ENCODE measurements around the gene TTLL5.

Gene TTLL5

DNA sequence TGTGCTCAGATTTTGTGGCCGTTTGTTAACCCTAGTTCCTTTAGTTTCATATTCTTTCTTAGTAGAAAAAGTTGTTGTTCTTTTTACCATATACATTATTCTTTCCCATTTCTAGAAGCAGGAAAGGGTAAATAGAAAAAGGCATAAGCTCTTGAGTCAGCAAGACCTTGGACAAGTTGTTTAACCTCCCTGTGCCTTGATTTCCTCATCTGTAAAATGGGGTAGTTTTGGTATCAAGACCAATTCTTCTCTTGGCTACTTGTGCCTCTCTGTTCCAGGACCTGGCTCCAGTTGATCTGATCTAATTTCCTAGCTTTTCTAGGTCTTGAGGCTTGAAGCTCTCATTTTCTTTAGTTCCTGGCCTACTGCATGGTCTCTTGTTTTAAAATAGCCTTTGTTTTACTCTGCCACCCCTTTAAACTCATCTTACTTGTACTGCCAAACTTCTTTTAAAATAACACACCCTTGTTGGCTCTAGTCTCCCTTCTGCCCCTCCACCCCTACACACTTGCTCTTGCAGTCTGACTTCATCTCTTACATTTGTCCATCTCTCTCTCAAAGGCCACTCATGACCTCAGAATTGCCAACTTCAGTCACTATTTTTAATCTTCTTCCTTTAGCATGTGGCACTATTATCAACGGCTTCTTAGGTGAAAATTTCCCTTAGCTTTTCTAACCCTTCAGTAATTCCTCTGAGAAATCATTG lies 143.7 kb downstream of the TTLL5 start:
- DNase-seq (ENCODE audit: low read depth in 2 of 2), result no peak

DNA sequence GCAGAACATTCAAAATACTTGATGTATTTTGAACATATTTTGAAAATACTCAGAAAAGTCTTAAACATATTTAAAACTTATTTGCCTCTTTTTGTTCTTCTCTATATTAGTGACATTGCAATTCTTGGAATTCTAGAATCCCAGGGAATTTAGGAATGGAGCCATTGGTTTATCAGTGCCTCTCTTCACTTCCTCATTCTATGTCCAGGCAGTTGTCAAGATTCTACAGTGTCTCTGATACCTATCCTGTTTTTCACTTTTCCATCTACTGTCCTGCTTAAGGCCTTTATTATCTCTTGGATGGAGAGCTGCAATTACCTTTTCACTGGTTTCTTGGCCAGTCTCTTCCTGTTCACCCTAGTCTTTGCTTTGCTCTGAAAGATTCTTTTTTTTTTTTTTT lies 144.6 kb downstream of the TTLL5 start:
- DNase-seq (ENCODE audit: low read depth in 2 of 2), result no peak

DNA sequence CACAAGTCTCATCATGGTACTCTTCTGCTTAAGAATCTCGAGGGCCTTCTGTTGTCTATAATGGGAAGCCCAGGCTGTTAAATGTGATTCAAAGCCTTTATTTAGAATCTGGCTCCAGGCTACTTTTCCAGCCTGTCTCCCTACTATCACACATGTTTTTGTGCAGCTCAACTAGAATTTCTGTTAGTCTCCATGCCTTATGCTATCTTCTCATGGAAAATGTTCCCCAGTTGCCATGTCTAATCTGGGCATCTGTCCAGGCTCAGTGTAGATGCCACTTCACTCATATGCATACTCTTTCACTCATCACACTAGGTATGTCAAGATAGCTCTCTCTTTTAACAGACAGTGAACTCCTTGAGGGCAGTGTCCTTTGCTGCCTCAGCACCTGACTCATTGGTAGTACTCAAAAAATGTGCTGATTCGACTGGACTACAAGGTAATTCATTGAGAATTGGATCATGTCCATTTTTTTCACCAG lies 145.3 kb downstream of the TTLL5 start:
- DNase-seq (ENCODE audit: low read depth in 2 of 2), result no peak

DNA sequence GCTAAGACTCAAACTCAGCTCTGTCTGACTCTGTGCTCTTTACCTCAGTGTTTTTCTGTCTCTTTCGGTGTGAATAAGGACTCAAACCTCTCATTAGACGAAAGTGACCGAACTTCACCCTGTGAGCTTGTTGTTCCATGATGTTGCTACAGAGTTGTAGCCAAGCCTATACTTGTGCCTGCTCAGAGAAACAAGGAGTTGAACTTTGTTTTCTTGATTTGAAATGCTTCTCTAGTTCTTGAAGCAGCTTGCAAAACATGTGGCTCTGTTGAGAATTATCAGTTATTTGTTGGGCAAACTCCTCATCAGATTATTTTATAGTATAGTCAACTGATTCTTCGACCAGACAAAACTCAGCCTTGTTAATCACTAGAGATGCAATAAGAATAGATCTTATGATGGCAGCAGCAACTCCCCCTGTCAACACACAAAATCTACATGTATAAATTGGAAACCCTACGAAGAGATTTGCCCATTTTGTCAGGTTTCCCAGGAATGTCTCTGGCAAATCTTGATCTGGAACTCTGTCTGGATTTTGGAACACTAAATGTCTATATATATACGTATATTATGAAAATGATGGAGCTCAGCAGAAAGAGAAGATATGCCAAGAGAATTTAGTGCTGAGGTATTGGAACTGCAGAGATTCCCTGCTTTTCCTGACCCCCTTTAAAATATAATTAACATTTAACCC lies 146.8 kb downstream of the TTLL5 start:
- no peak for DNase-seq (ENCODE audit: low read depth in 2 of 2)

DNA sequence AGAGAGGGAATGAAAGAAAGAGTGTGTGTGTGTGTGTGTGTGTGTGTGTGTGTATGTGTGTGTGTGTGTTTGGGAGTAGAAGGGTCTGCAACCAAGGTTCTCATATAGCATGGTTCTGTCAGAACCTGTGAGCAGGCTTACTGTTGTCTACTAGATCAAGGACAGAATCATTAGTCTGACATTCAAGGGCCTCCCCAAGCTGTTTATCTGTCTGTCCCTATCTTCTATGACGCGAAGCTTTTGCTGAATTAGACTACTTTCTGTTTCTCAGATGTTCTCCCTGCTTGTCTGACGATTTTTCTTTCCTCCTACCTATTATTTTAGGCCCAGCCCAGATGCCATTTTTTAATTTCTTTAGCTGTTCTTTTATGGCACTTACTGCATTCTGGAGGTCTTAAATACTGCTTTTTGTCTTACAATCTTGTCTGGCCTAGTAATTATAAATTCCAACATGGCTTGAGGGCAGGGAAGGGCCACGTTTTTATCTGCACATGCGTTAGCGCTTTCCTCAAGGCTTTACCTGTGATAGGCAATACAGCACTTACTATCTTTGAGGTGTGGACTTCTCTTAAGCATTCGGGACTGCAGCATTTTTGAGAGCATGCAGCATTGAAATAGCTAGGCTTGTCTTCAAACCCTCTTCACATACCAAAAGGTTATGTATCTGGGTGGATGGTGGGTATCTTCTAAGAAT lies 150.2 kb downstream of the TTLL5 start:
- DNase-seq (ENCODE audit: low read depth in 2 of 2), result no peak

DNA sequence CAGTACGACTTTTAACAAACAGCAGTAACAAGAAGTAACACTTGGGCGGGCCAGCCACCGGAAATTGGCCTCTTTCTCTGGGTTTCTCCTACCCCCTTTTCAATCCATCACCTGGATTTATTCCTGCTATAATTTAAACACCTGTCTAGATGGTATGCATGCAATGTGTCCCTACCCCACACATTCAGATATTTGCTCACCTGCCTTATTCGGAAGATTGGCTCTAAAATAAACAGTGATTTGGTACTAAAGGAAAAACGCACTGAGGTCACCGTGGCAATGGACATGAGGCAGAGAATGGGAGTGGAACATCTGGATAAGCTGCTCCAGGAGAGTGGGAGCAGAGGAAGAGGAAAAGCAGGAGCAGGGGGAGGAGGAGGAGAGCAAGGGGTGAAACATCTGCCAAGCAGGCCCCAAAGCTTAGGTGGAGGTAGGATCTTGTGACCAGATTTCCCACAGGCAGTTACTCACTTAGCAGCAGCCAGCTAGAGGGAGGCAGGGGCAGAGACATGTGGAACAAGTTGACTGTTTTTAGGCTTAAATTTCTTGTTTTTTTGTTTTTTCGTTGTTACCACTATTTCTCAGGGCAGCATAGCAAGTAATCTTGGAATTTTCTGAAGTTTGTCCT lies 150.9 kb downstream of the TTLL5 start:
- no peak for DNase-seq (ENCODE audit: low read depth in 2 of 2)

DNA sequence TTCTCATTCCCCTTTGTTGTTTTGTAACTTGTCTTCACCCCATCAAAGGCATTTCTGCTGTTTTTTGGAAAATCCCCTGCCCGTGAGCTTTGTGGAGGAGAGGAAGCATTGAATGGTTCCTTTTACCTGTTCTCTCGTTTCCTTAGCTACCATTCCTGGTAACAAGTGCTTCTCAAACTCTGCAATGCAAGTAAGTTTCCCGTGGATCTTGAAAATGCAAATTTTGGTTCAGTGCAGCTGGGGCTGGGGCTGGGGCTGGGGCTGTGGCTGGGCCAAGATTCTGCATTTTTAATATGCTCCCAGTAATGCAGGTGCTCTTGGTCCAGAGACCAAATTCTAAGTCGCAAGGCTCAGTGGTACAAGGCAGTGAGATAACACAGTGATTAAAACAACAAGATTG lies 151.6 kb downstream of the TTLL5 start:
- DNase-seq (ENCODE audit: low read depth in 2 of 2), result no peak

DNA sequence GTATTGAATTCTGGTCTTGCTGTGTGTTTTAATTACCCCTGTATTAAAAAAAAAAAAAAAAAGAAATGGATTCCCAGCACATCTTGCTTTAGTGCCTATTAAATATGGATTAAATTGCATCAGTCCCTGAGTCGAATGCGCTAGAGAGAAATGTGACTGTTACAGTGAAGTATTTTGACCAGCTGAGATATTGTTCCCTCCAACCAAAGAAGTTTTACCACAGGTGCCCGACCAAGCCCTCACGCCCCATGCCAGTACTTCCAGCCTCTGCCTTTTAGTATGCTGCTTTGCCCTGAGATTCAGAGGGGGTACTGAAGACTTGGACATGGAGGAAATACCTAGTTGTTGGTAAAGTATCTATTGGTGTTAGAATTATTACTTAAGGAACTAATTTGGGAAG lies 159.7 kb downstream of the TTLL5 start:
- no peak for DNase-seq (ENCODE audit: low read depth in 2 of 2)

DNA sequence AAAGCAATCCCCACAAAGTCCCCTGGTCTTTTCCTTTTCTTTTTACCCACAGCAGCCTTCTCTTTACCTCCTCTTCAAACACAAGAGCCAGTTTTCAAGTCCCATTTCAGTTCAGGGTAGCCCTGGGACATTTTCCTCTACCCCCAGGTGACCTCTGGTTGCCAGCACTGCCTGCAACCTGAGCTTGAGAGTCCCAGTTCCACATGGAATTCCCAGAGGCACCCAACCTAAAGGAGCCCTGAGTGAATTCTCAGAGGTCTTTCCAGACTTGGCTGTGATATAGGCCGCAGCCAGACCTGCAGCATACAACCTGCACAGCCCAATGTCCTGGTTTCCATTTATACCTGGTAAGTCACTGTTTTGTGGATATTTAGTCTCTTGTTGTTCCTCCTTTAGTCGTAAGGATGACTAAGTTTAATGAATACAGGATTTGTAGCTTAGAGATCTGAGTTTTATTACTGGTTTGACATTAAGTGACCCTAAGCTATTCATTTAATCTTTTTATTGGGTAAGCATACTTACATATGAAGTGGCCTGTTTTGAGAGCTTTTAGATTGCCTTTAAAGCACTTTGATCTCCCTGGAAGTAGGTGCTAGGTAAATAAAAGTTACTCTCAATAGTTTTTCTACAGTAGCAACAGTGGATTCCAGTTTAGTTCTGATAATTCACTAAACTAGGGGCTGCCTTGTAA lies 160.9 kb downstream of the TTLL5 start:
- no peak for DNase-seq (ENCODE audit: low read depth in 2 of 2)

DNA sequence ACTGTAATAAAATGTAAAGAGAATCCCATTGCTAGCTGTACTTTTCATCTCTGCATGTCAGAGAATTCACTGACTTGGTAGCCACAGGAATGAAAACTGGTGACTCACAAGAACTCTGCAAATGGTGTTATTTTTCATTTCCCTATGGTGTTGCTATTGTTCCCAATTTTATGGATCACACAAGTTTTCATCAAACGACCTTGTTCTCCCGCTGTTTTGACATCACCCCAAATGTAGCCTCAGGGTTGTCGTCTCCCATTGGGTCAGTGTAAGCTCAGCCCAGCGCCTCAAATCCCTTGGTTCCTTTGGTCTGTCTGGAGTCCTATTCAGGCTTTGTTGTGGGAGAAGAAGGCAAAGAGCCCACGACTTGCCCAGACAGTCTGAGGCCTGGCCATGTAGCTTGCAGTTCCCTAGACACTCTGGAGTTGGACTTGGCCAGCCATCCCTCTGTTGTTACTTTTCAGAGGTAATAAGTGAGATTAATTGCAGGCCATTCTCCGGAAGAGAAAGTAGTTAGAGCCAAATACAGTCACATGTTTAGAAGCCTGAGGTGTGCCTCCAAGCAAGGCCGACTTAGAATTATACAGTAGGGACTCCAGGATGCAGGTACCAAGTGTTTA lies 161.6 kb downstream of the TTLL5 start:
- no peak for DNase-seq (ENCODE audit: low read depth in 2 of 2)

DNA sequence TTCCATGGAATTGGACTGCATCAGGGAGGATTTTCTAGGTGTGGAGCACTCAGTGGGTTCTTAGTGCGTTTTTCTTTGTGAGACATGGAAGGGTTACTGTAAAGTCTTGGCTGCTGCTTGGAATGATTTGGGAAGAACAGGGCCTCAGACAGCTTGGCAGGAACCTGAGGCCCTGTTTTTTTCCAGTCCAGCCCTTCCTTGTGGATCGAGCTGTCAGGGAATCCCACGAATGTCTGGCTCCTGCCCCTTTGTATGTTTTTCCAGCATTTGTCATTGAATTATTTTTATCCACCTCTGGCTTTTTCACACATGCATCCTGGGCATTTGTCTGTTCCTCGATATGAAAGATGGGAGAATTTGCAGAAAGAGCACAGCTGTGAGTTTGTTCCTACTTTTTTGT lies 162.3 kb downstream of the TTLL5 start:
- DNase-seq (ENCODE audit: low read depth in 2 of 2), result no peak

DNA sequence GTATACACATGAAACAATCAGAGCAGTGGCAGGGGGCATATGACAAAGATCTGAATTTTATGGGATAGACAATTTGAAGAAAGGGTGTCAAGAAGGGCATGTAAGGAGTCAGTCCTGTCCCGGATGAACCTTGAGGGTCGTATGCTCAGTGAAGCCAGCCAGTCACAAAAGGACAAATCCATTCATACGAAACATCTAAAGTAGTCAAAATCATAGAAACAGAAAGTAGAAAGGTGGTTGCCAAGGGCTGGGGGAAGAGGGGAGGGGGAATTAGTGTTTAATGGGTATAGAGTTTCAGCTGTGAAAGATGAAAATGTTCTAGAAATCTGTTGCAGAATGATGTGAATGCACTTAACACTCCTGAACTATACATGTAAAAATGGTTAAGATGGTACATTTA lies 163.3 kb downstream of the TTLL5 start:
- DNase-seq (ENCODE audit: low read depth in 2 of 2), result no peak

DNA sequence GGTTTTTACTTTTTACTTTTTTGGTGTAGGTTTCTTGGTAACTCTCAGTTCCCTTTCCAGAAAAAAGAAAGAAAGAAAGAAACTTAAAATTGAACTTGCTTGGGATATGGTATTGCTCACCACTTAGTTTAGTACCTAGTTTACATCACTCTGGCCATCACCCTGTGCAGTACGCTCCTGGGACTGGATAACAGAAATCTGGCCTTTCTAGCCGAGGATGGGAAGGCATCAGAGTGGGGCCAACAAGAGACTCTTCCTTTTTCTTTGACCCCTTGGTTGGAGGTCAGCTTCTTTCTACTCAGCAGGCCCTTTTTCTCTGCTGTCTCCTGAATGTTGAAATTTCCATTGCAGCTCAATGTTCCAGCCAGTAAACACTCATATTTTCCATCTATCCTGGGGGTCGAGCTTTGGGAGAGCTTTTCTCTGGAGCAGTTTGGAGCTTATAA lies 164.1 kb downstream of the TTLL5 start:
- DNase-seq (ENCODE audit: low read depth in 2 of 2), result no peak

DNA sequence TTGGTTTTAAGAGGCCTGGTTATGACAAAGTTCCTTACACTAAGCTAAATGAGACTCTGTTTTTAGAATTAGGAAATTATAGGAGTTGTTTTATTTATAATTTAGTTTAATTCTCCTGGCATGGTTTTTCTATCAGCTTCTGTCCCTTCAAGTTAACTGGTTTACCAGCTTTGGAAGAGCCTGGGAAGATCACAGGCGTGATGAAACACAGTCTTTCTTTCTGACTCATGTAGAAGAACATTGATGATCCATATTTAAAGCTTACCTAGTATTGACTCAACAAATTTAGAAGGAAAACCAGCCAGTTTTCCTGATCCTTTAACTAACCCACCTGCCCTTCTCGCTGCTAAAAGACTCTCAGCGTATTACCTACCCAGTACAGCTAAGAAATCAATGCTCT lies 165.6 kb downstream of the TTLL5 start:
- no peak for DNase-seq (ENCODE audit: low read depth in 2 of 2)

DNA sequence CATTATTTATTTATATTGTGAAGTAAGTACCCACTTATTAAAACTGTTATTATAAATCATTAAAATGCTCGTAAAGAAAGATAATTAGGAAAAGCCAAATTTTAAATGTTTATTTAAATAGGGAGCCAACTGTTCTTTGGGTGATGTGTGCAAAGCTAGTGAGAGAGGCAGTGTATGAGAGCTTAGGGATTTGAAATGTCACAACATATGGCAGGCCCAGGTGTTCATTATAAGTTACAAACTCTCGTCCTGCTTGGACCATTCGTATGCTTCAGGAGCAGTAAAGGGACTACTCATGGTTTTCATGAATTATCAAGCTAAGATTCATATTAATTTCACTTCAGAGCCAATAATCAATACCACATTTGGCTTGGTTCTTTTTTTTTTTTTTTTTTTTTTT lies 166.3 kb downstream of the TTLL5 start:
- no peak for DNase-seq (ENCODE audit: low read depth in 2 of 2)

DNA sequence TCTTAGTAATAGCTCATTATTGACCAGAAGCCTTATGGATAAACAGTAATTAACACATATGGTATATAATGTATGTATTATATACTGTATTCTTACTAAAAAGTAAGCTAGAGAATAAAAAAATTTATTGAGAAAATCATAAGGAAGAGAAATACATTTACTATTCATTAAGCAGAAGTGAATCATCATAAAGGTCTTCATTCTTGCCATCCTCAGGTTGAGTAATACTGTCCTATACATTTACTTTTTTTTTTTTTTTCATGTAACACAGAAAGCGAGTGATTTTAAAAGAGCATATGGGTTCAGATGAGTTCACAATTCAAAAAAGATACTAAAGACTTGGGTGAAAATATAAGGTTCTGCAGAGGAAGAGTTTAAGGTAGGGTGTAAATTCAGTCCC lies 168.3 kb downstream of the TTLL5 start:
- no peak for DNase-seq (ENCODE audit: low read depth in 2 of 2)

DNA sequence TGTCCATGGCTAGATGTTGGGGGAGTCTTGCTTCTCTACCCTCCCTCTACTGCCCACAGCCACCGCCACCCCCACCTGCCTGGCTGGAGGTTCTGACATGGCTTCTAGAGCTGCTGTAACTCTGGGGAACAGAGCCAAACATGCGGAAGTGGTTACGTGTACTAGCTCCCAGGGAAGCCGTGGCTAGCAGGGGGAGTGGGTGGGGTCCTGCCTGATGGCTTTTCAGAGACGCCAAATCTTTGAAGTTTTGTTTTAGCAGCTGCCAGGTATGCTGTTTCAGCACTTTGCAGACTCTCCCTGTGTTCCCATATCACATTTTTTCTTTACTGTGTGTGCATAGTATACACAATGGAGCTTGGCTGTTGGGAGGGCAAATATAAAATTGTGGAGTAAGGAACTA lies 170.4 kb downstream of the TTLL5 start:
- DNase-seq (ENCODE audit: low read depth in 2 of 2), result peak; percentile 1 to 2

DNA sequence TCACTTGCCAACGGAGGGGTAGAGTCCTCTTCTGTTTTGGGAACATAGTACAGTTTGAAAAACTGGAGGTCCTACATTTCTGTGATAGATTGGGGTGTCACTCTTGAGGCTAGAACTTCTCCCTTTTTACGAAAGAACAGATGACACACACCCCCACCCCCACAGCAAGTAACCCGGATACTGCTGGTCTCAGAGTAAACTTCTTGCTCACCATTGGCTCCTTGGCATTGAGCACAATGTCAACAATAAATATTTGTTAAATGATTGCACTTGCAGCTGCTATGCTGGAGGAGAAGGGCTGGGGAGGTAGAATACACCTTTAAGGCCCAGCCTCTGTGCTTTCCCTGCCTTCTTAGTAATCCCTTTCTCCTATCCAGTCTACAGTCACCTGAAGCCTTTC lies 170.9 kb downstream of the TTLL5 start:
- no peak for DNase-seq (ENCODE audit: low read depth in 2 of 2)

DNA sequence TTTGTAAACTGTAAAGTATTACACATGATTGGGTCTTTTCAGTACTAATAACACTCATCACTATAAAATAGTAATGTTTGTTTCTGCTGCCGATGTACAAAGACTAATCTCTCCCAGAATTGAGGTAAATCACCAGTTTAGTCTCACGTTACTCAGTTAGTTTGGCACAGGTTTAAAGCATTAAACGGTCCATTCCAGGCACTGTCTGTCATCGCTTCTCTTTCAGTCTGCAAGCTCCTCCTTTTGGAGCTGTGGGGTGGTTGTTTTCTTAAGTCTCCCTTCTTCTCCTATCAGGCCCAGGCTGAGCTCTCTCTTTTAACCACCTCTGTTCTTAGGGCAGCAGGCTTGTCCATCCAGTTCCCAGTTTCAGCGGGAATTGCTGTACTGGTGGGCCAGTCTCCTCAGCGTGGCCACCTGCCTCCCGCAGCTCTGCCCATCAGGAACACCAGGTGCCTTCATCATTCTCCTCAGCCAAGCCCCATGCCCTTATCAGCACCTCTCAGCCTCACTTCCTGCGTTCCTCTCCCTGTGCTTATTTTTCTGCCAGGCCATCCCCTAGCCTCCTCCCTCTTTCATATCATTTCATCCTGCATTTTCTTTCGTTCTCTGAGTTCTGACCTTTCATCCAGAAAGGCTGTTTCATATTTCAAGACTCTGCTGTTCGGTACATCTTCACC lies 171.7 kb downstream of the TTLL5 start:
- no peak for DNase-seq (ENCODE audit: low read depth in 2 of 2)

DNA sequence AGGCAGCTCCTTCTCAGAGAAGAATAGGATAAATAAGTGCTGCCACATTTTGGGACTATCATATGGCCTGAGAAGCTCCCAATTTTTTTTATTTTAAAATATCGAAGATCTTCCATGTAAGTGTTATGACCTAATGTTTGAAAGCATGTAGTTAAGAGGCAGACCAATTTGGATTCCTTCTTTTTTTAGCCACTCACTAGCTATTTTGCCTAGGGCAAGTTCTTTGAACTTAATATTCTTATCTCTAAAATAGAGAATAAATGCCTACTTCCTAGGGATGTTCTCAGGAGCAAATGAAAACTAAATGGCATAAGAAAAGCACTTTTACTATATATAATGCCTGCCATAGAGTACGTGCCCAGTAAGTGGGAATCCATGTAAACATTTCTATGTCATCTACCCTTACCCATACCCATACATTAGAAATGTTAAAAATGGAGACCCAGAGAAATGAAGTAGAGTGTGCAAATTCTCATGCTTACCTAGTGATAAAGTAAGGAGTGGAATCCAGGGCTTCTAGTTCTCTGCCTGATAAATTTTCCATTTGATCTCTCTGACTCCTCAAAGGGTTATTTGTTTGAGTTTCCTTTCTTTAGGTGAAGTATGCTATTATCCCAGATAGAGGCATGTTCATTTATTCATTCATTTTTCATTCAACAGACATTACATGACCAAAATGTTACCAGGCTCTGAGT lies 172.4 kb downstream of the TTLL5 start:
- DNase-seq (ENCODE audit: low read depth in 2 of 2), result no peak

Measured in stimulated activated CD8-positive, alpha-beta memory T cell treated with anti-CD3 and anti-CD28 coated beads, Interleukin-15, amount 100 ng/mL, for 4 hours (primary cell).